Hindlimb muscle (tissue), 1 donor: ENCODE results near the gene FANCG. TPM values are rescaled to one million over a fixed set of nuclear protein-coding genes. Genes with fewer than 3 reads are reported as not detected.

Experiments
- DNase-seq: peaks from one replicate; pipeline ENCODE4 v3.0.0-alpha.2; 2013
- polyA plus RNA-seq: library from polyadenylated mRNA; unstranded; fragments of 120-200 nt; gene quantifications from one replicate; pipeline ENCODE4 v1.2.1, GENCODE V29; 2013; ENCODE audit not compliant: insufficient read length

FANCG gene
- polyA plus RNA-seq, 1 donor = 23.8 TPM

GRCh38 chr9:35103660-35104191 is 24.0 kb upstream of the FANCG start:
- no peak for DNase-seq

- peak; percentile 94 for DNase-seq
These were observed 23.3 kb upstream of the FANCG start, which contains the start of gene STOML2 for GRCh38 chr9:35102769-35103659. STOML2 (minus strand) TSS chr9:35103131; CDS start chr9:35103094, 37 bp downstream.

GRCh38 chr9:35102465-35102768 is 22.7 kb upstream of the FANCG start:
- no peak for DNase-seq

GRCh38 chr9:35097573-35097972 is 17.8 kb upstream of the FANCG start:
- DNase-seq = no peak

- peak; percentile 84 for DNase-seq
These were observed 16.5 kb upstream of the FANCG start, which contains the start of gene PIGO for GRCh38 chr9:35096035-35096849. PIGO (minus strand) TSS chr9:35096591; CDS start chr9:35095565, 1,026 bp downstream.

- no peak for DNase-seq
These were observed 11.8 kb upstream of the FANCG start for GRCh38 chr9:35091536-35091935.

GRCh38 chr9:35089434-35089833 is 9.7 kb upstream of the FANCG start:
- DNase-seq = no peak

GRCh38 chr9:35085078-35085477 is 5.3 kb upstream of the FANCG start:
- no peak for DNase-seq

GRCh38 chr9:35079041-35079425 is 709 bp downstream of the FANCG start:
- DNase-seq = no peak

GRCh38 chr9:35078066-35078465 is 1.7 kb downstream of the FANCG start:
- DNase-seq = no peak

GRCh38 chr9:35076848-35077247 is 2.9 kb downstream of the FANCG start:
- DNase-seq = no peak

GRCh38 chr9:35075358-35075757 is 4.4 kb downstream of the FANCG start:
- DNase-seq = no peak

GRCh38 chr9:35074791-35075190 is 5.0 kb downstream of the FANCG start:
- no peak for DNase-seq

GRCh38 chr9:35074141-35074540 is 5.6 kb downstream of the FANCG start:
- no peak for DNase-seq

- no peak for DNase-seq
These were observed 6.5 kb downstream of the FANCG start for GRCh38 chr9:35073279-35073612.

- peak; percentile 97 for DNase-seq
These were observed 7.1 kb downstream of the FANCG start, which contains the start of gene VCP for GRCh38 chr9:35072461-35073278. VCP (minus strand) TSS chr9:35072625; CDS start chr9:35072353, 272 bp downstream.

- DNase-seq = peak; percentile 90
These were observed 7.8 kb downstream of the FANCG start for GRCh38 chr9:35071814-35072460.

GRCh38 chr9:35070823-35071813 is 8.6 kb downstream of the FANCG start:
- no peak for DNase-seq

GRCh38 chr9:35069020-35069419 is 10.7 kb downstream of the FANCG start:
- DNase-seq = no peak

- no peak for DNase-seq
These were observed 12.7 kb downstream of the FANCG start for GRCh38 chr9:35067056-35067455.
